ENCODE data around the gene APOBEC3H.

GRCh38 chr22:39149915-39150847 lies 53.1 kb downstream of the APOBEC3H start:
- TF ChIP-seq CTCF (IDR thresholded peaks at IDR 0.05) (no peak), POLR2A (IDR thresholded peaks at IDR 0.05) (no peak), POLR2AphosphoS5 (IDR thresholded peaks at IDR 0.05) (no peak)
